ENCODE data around the gene OR51E2.

OR51E2 gene

DNA sequence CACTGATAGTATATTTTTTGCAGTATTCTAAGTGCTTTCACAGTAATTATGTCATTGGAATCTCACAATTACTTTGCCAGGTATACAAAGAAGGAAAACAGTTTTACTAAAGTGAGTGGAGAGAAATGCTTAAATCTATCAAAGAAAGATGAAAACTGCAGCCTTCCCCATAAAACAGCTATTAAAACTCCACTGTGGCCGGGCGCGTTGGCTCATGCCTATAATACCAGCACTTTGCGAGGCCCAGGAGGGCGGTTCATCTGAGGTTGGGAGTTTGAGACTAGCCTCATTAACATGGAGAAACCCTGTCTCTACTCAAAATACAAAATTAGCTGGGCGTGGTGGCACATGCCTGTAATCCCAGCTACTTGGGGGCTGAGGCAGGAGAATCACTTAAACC, 34.8 kb downstream of the OR51E2 start:
- no peak for DNase-seq

DNA sequence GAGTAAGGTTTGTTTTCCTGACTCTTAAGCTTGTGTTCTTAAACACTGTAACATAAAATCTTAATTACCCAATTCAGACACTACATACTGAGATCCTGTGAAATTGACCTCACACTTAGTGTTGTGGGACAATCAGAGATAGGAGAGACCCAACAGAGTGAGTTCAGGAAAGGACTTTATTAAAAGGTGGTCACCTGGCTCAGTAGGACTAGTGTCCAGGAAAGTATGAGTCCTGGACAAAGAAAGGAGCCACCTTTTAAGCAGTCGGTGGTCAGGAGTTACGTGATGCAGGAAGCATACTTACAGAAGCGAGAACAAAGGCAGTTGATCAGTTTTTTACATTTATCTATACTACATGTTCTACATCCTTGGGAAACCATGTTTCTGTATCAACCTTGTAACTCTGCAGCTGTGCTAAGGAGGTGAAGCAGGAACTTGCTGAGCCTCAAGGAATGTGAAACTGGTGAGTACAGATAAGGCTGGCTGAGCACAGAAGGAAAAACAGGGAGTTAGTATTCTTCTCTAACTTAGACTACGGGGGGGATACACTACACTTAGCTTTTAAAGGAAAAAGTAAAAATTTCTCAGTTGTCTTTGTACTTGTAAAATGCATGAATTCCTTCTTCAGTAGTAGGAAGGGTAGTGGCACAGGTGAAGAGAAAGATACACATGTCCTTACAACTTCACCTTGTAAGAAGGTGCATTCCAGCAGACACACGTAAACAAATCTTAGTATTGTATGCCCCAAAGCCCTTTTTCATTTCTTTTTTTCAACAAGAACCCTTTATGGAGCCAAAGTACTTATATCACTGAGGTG, 38.8 kb downstream of the OR51E2 start:
- no peak for DNase-seq

DNA sequence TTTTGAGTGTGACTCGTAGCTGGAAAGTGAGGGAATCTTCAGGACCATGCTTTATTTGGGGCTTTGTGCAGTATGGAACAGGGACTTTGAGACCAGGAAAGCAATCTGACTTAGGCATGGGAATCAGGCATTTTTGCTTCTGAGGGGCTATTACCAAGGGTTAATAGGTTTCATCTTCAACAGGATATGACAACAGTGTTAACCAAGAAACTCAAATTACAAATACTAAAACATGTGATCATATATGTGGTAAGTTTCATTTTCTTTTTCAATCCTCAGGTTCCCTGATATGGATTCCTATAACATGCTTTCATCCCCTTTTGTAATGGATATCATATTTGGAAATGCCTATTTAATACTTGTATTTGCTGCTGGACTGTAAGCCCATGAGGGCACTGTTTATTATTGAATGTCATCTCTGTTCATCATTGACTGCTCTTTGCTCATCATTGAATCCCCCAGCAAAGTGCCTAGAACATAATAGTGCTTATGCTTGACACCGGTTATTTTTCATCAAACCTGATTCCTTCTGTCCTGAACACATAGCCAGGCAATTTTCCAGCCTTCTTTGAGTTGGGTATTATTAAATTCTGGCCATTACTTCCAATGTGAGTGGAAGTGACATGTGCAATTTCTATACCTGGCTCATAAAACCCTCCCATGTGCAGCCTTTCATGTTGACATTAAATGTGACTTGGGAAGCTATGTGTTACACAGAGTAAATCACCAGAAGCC, 42.9 kb downstream of the OR51E2 start:
- DNase-seq, result no peak

DNA sequence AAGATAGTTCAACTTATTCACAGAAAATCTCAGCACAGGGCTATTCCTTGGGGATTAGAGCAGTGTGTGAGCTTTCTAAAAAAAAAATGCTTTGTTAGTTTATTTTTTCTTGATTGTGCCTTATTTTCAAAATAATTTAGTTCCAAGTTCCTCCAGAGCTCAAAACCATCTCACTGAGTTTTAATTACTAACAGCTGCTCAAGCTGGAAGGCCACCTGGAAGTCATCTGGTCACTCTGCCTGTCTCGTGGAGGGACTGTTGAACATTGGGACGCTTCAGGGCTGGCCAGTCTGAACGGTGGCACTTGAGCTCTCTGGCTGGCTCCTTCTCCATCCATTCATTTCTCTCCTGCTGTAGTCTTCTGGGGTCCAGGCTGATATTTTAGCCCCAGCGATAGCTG, 49.9 kb downstream of the OR51E2 start:
- no peak for DNase-seq

DNA sequence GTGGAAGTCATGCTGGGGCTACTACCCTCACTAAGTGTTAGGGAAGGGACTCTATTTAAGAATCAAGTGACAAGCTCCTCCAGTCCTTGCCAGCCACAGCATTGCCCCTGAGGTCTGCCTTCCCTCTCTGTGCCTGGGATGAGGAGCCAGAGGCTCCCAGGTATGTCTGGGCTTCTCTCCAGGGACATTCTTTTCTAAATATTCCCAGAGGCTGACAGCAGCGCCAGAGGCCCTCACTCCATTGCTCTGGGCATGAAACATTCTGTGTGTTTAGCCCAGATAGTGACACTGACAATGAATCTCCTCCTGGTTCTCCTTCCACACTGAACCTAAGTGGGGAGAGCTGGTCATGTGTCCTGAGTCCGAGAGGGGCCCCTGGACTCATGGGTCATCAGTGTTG, 51.7 kb downstream of the OR51E2 start:
- no peak for DNase-seq

DNA sequence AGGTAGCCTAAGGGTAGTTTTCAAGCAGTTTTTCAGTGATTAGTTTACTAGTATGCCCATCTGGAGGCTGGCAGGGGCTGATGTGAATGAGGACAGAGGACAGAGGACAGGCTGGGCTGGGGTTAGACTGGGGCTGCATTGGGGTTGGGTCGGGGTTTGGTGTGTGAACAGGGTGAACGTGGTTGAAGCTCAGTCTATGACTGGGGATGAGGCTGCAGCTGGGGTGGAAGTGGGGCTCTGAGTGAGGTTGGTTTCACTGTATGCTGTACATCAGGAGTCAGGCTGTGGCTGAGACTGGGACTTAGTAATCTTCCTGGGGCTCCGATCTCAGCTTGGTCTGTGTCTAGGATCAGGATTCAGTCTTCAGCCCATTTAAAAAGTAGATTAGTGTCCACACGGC, 53.4 kb downstream of the OR51E2 start:
- no peak for DNase-seq

DNA sequence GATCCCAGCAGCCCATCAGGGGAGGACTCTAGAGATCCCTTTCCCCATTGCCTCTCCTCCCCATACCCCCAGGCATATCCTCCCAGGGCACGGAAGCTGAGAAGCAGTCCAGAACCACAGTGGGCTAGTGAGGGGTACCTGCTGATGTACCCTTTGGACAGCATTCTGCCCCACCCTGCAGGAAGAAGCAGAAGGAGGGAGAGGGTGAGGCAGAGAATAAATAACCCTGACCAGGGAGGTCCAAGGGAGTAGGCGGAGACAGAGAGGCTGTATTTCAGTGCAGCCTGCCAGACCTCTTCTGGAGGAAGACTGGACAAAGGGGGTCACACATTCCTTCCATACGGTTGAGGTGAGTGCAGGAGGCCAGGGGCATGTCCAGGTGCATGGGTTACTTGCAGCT, 54.0 kb downstream of the OR51E2 start, which contains the start of gene OR51E1:
Gene OR51E1, plus strand, starts transcription at position 301 of the 400 bp plus-strand sequence. CDS start 8,545 bp downstream, outside the sequence.
- no peak for DNase-seq

DNA sequence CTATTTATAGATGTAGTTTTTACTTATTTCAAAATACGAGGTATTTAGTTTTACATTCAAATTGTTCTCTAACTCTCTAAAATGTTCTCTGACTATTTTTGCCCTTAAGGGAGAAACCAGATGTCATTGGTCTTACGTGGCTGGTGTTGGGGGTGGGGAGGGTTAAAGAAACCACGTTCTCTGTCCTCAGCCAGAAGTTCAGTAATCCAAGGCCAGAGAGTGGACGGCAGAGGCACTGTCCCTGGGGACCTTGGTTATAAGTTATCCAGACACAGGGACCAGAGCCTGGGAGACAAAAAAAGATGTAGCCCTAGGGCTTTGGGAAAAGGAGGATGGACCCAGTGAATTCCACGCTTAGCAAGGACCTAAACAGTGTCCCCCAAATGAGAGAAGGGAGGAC, 54.6 kb downstream of the OR51E2 start:
- DNase-seq, result no peak

DNA sequence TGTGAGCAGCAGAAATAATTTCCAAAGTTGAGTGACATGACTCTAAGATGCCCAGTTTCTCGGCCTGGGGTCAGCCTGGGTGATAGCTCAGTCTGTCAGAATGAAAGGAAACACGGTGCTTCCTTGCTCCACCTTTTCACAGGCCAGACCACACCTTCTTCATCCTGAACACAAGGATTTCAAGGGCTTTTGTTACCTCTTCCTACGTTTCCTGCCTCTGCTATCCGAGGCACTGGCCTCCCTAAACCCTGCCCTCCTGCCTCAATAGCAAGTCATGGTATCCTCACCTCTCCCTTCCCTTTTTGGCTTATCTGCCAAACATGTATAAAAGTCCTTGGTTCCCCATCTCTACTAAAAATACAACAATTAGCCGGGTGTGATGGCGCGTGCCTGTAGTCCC, 55.6 kb downstream of the OR51E2 start:
- no peak for DNase-seq

DNA sequence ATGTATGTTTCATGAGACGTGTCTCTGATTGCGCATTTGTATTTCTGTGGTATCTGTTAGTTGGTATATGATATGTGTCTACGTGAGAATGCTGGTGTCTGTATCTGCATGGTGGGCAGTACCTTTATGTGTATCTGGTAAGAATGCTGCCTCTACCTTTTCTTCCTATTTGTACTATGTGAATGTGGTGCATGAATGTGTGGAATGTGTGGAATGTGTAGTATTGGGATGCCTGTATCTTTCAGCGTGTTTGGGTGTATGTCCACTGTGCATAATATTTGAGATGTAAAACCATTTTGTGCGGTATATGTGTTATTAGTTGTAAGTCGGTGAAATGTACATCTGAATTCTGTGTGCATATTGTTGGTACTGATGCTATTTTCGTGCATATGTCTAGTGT, 56.2 kb downstream of the OR51E2 start:
- DNase-seq, result no peak

DNA sequence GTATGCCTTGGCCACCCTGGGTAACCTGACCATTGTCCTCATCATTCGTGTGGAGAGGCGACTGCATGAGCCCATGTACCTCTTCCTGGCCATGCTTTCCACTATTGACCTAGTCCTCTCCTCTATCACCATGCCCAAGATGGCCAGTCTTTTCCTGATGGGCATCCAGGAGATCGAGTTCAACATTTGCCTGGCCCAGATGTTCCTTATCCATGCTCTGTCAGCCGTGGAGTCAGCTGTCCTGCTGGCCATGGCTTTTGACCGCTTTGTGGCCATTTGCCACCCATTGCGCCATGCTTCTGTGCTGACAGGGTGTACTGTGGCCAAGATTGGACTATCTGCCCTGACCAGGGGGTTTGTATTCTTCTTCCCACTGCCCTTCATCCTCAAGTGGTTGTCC, 57.7 kb downstream of the OR51E2 start:
- DNase-seq, result no peak

DNA sequence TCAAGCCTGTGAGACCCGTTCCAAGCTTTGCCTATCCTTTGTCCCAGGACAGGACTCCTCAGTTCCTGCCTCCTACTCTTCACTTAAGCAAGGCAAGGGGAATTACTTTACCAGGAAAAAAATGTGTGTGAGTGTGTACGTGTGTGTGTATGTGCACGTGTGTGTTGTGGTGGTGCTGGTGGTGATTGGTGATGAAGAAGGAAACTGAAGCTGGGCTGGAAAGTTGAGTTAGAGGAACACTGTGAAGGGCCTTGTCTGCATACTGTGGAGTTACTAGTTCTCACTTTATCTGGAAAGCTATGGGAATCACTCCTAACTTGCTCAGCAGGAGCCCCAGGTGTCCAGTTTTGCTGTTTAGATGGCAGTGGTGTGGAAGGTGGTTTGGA, 60.0 kb downstream of the OR51E2 start:
- DNase-seq, result no peak

DNA sequence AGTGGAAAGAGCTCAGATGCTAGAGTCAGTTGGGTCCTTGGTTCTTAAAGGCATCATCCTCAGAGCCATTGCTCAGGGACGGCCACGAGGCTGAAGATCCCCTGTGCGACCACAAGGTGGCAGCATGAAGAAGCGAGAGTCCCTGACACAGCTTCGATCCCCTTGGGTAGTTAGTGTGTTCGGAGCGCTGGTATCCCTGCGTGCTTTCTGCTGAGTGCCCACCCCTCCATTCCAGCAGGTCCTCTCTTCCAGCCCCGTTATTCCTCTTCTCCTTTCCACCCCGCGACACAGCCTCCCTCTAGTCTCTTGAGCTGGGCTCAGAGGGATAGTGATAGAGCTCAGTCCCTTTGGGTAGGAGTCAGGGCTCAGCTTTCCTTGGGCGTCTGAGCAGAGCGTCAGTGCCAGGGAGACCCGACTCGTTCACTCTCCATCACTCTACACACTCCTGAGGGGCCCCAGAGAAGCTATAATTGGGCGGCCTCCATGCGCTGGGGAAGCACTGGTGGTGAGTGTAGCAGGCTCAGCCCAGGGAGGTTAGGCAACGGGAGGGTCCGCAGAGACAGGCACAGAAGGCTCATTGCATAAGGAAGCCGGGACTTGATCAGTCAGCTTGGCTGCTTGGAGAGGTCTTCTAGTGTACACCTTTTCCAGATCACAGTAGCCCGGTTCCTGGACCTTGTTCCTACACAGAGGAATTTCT, 60.5 kb downstream of the OR51E2 start, which contains the start of gene OR51D1:
Gene OR51D1, plus strand, starts transcription at position 516 of the 700 bp plus-strand sequence. CDS start 2,314 bp downstream, outside the sequence.
- peak; percentile 33 for DNase-seq

DNA sequence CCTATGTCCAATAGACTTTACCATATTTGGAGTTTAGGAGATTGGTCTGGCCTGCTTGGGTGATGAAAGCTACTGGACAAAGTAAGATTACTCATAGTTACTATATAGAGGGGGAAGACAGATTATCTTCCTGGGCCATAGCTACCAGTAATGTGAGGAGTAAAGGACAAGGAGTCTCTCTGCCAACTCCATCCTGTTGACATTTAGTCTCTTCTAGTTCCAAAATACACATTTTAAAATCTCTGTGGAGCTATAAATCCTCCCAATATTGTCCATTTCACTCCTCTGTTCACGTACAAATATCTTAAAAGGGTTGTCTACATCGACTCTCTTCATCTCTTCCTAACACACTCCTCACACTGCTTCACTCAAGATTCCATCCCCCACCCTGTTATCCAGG, 61.5 kb downstream of the OR51E2 start:
- DNase-seq, result no peak

Measured in NCI-H1436 treated with DMSO at 0.1 percent for 48 hours (cell line).